ENCODE data around the gene URAD. TPM values are rescaled to one million over a fixed set of nuclear protein-coding genes. Genes with fewer than 3 reads are reported as not detected.

The URAD gene
- total RNA-seq, 1 experiment from 2014 or later: not detected

GRCh38 chr13:28031896-28032288 lies 43.4 kb upstream of the URAD start:
- CTCF ChIA-PET: interaction anchor here (0.6 kb wide), 1 partner anchor 53 kb away, joined by 4 read pairs; no protein-coding TSS in a partner anchor
- no peaks in the 10 kb centered on the region for H3K9me3 Mint-ChIP-seq (ENCODE audit: low read depth, unreplicated experiment)
- intact Hi-C loops (cut with micrococcal nuclease; ENCODE audit: unreplicated experiment): no loop called here
- no peak for DNase-seq
- no peaks in the 10 kb centered on the region for H3K4me1 Mint-ChIP-seq (ENCODE audit: low read depth, unreplicated experiment)
- H3K27ac Mint-ChIP-seq (ENCODE audit: unreplicated experiment): no peak overlapping the region
- no peaks in the 10 kb centered on the region for H3K36me3 Mint-ChIP-seq (ENCODE audit: insufficient read depth, unreplicated experiment)
- no peak for TF ChIP-seq CTCF (IDR thresholded peaks at IDR 0.05; ENCODE audit: unreplicated experiment)
- no TSS peak for BruUV-seq (replicated peaks)
- H3K4me3 Mint-ChIP-seq (ENCODE audit: low read depth, unreplicated experiment): no peak overlapping the region
- no peaks in the 10 kb centered on the region for H3K27me3 Mint-ChIP-seq (ENCODE audit: unreplicated experiment)

DNA sequence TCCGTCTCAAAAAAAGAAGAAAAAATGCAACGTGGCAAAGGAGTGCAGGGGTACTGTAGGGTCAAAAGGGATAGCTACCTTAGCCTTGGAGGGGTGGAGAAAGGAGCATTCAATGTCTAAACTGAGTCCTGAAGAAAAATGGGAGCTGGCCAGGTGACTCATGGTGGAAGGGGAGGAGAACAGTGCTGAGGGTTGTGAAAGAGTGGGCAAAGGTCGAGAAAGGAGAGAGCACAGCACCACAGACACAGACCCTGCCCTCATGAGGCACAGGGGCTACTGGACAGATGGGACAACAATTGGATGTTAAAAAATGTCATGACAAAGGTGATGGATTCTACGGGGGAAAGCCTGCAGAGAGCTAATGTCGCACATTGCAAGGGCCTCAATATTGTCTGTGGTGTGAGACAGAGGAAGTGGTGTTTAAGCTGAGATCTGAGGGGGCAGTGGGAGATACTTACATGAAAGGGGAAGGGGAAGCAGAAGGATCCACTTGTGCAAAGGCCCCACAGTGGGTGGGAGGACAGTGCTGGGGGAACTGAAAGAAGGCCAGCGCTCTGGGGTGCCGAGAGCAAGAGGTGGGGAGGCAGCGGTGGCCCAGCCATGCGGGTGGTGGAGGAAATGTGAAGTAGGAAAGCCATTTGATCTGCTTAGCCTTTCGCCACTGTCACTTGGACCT lies 42.9 kb upstream of the URAD start:
- no peaks in the 10 kb centered on the region for H3K9me3 Mint-ChIP-seq (ENCODE audit: low read depth, unreplicated experiment)
- H3K4me1 Mint-ChIP-seq (ENCODE audit: low read depth, unreplicated experiment): no peaks in the 10 kb centered on the region
- no peak for TF ChIP-seq CTCF (IDR thresholded peaks at IDR 0.05; ENCODE audit: unreplicated experiment)
- H3K4me3 Mint-ChIP-seq (ENCODE audit: low read depth, unreplicated experiment): no peak overlapping the region
- H3K27me3 Mint-ChIP-seq (ENCODE audit: unreplicated experiment): no peaks in the 10 kb centered on the region
- no peaks in the 10 kb centered on the region for H3K36me3 Mint-ChIP-seq (ENCODE audit: insufficient read depth, unreplicated experiment)
- BruUV-seq (replicated peaks): no TSS peak
- no peak overlapping the region for H3K27ac Mint-ChIP-seq (ENCODE audit: unreplicated experiment)
- DNase-seq: no peak
- intact Hi-C loops (cut with micrococcal nuclease; ENCODE audit: unreplicated experiment): no loop called here
- CTCF ChIA-PET: interaction anchor here (0.6 kb wide), 1 partner anchor 53 kb away, joined by 4 read pairs; no protein-coding TSS in a partner anchor

DNA sequence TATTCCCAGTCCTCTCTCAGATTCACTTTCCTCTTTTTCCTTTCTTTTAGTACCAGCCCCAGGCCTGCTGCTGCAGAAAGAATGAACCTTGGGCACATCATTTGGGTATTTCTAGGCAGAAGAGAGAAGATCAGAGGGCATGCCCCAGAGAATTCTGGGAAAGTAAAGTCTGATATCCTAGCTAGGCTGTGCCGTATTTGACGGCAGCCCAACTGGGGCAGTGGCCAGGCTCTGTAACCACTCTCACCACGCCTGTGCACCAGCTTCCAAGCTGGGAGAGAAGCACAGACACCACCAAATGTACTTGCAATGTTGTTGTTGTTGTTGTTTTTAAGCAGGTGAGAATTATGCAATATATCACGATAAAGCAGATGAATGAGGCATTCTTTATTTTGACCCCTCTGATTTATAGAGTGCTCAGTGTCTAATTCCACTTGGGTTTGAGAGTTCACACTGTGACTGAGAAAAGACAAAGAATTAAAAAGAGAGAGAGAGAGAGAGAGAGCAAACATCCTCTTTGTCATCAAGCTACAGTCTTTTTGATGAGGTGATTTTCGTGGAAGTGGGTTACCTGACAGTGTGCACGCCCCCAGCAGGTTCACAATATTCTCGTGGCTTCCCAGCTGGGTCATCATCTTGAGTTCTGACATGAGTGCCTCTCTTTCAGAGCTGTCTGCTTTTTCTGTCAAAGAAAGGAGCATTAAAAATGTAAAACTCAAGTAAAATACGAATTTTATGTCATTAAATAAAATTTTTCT lies 39.3 kb upstream of the URAD start:
- no peak for TF ChIP-seq CTCF (IDR thresholded peaks at IDR 0.05; ENCODE audit: unreplicated experiment)
- Mint-ChIP-seq H3K4me3 (ENCODE audit: low read depth, unreplicated experiment) (no peak overlapping the region), H3K27ac (ENCODE audit: unreplicated experiment) (no peak overlapping the region), H3K27me3 (ENCODE audit: unreplicated experiment) (no peaks in the 10 kb centered on the region), H3K4me1 (ENCODE audit: low read depth, unreplicated experiment) (no peaks in the 10 kb centered on the region), H3K9me3 (ENCODE audit: low read depth, unreplicated experiment) (no peaks in the 10 kb centered on the region), H3K36me3 (ENCODE audit: insufficient read depth, unreplicated experiment) (no peaks in the 10 kb centered on the region)
- DNase-seq: no peak
- no TSS peak for BruUV-seq (replicated peaks)
- CTCF ChIA-PET: interaction anchor here (0.8 kb wide), 1 partner anchor 11 kb away, joined by 3 read pairs; no protein-coding TSS in a partner anchor
- intact Hi-C loops (cut with micrococcal nuclease; ENCODE audit: unreplicated experiment): no loop called here

GRCh38 chr13:28027071-28027470 lies 38.6 kb upstream of the URAD start:
- no peak for DNase-seq
- Mint-ChIP-seq H3K4me3 (ENCODE audit: low read depth, unreplicated experiment) (no peak overlapping the region), H3K9me3 (ENCODE audit: low read depth, unreplicated experiment) (no peaks in the 10 kb centered on the region), H3K4me1 (ENCODE audit: low read depth, unreplicated experiment) (no peaks in the 10 kb centered on the region), H3K27me3 (ENCODE audit: unreplicated experiment) (no peaks in the 10 kb centered on the region), H3K27ac (ENCODE audit: unreplicated experiment) (no peak overlapping the region), H3K36me3 (ENCODE audit: insufficient read depth, unreplicated experiment) (no peaks in the 10 kb centered on the region)
- intact Hi-C loops (cut with micrococcal nuclease; ENCODE audit: unreplicated experiment): no loop called here
- CTCF ChIA-PET: interaction anchor here (0.8 kb wide), 1 partner anchor 11 kb away, joined by 3 read pairs; no protein-coding TSS in a partner anchor
- BruUV-seq (replicated peaks): no TSS peak
- no peak for TF ChIP-seq CTCF (IDR thresholded peaks at IDR 0.05; ENCODE audit: unreplicated experiment)

Data from Calu3 (cell line).